GM19023 (cell line): ENCODE measurements around the gene TTC16.
"Not testable (repeated sequence)": the region's sequence is repeated elsewhere in the genome, so short reads cannot be mapped to it uniquely, and the experiment has no call there.

Experiments
- ATAC-seq: cut with Tn5 transposase; IDR thresholded peaks from one replicate; pipeline ENCODE4 v1.9.1; 2021; ENCODE audit warnings: mild to moderate bottlenecking, moderate library complexity; ENCODE audit not compliant: unreplicated experiment

The TTC16 gene

DNA sequence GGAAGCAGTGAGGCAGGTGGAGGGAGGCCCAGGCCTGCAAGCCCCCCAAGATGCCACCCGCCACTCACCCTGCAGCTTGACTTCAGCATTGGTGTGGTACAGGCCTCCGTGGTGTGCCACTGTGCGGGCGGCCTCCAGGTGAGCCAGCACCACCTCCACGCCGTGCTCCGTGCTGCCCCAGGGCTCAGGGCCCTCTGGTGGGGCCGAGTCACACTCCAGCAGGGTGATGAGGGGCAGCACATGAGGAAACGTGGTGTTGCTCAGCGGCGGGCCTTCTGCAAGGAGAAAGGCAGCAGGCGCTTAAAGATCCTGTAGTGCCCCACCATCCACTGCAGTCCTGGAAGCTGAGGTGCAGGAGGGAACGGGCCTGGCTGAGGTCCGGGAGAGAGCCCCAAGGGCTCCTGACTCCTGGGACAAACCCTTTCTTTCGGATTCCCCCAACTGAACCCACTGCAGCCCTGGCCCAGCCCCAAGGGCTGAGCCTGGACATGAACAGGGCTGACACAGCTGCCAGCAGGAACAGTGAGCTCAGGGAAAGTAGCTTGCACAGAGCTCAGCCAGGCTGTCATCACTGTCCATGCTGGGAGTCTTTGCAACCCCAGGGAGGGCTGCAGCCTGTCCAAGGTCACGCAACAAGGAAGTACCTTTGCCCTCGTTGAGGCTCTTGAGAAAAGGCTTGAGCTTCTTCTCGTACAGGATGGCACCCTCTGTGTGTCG lies 23.9 kb downstream of the TTC16 start:
- no peak for ATAC-seq

DNA sequence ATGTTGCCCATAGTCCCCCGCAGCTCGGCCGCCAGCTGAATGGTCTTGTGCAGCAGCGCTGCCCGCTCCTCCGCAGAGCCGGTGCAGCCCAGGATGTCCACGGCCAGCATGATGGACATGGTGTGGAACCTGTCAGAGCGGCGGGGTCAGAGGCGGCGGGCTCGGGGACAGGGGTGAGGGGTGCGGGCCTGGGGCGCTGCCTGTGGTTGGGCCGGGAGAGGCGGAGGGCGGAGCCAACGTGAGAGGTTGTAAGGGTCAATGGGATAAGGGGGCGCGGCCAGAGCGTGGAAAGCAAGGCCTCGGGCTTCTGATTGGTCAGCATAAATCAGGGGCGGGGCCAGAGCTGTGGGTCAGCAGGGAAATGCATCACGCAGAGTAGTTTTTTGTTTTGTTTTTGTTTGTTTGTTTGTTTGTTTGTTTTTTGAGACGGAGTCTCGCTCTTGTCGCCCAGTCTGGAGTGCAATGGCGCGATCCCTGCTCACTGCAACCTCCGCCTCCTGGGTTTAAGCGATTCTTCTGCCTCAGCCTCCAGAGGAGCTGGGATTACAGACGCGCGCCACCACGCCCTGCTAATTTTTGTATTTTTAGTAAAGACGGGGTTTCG lies 26.1 kb downstream of the TTC16 start:
- ATAC-seq, result no peak

DNA sequence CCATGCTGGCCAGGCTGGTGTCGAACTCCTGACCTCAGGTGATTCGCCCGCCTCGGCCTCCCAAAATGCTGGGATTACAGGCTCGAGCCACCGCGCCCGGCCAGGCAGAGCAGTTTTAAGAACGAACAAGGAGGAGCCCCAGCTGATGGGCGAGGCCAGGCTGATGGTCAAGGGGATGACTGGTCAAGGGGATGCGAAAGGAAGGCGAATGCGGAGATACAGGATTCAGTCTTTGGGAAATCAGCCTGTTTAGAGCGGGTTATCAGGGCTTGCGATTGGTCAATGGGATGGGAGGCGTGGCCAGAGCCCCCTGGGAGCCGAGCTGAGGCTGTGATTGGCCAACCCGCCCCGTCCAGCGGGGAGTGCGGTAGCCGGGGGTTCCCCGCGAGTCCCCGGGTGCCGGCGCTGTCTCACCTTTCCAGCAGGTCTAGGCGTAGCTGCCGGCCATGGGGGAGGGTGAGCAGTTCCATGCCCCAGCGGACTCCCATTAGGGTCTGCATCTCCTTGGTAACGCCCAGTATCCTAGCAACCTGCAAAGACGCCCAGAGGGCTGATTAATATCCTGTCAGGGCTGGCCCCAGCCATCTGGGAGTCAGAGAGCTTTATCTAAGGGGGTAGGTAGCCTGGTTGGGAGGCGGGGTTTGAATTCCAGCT lies 26.7 kb downstream of the TTC16 start:
- no peak for ATAC-seq

DNA sequence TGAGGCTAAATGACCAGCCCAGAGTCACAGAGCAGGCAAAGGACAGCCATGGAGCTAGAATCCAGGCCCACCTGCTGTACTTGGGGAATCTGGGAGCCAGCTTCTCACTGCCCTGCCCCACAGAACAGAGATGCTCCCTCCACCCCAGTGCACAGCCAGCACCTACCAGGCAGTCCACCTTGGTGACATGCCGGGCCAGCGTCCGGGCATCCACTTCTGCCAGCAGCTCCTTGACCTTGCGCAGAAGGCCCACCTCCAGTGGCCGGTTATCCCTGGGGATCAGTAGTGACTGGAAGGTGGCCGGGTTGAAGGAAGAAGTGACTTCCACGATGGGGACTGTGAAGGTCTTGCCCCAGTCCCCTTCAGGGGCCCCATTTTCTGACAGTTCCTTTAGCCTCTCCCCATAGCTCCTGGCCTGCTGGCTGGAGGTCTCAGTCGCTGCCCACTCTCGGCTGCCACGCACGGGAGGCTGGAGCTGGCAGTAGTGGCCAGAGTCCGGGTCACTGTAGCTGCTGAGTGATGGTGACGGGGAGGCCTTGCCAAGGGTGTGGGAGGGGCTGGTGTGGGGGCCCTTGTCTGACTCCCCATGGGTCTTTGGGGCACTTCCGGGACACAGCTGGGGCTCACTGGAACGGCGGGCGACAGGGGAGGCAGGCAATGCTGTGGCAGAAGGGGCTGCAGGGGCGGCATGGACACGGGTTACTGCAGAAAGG lies 28.7 kb downstream of the TTC16 start:
- ATAC-seq, result no peak

DNA sequence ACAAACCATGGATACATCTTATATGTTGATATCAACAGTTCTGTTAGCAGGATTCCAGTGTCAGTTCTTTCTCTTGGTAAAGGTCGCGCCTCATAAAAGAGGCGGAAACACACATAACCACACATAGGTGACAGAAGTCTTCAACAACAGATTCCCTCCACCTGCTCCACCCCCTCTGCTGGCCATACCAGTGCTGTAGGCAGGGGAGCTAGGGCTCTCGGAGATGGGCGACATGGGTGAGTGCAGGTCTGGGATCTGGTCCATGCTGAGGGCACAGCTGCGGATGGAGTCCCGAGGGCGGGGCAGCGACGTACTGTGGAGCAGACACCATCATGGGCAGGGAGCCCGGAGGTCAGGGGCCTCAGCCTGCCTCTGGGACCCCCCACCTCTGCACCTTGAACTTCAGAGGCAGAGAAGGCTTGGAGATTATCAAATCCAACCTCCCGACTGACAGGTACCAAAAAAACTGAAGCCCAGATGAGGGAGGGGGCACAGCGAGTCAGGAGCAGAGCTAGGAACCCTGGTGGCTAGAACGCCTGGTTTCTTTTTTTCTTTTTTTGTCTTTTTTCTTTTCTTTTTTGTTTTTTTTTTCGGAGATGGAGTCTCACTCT lies 31.2 kb downstream of the TTC16 start:
- no peak for ATAC-seq

DNA sequence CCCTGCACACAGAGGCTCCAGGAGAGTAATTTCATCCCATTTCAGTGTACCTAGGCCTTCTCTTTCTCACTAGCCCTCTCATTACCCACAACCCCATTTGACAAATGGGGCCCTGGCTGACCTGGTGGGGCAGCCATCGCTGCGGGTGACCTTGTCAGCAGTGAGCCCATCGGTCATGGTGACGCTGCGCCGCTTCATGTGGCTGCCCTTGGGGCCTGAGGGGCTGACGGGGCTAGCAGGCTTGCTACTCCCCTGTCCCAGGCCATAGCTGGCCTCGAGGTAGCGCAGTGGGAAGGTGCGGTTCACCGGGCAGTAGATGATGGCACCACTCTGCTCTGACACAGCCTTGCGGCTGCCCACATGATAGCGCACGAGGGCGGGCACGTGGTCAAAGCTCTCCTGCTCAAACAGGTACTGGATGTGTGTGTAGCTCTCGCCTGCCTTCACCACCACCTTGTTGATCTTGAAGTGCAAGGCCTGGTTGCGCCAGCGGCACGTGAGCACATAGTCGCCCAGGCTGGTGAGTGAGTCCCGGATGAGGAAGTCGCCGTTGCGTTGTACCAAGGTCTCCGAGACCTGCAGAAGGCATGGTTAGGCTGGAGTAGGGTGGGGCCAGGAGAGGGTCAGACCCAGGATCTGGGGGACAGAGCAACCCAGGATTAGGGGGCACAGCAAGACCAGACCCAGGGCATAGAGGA lies 33.4 kb downstream of the TTC16 start:
- ATAC-seq, result no peak

DNA sequence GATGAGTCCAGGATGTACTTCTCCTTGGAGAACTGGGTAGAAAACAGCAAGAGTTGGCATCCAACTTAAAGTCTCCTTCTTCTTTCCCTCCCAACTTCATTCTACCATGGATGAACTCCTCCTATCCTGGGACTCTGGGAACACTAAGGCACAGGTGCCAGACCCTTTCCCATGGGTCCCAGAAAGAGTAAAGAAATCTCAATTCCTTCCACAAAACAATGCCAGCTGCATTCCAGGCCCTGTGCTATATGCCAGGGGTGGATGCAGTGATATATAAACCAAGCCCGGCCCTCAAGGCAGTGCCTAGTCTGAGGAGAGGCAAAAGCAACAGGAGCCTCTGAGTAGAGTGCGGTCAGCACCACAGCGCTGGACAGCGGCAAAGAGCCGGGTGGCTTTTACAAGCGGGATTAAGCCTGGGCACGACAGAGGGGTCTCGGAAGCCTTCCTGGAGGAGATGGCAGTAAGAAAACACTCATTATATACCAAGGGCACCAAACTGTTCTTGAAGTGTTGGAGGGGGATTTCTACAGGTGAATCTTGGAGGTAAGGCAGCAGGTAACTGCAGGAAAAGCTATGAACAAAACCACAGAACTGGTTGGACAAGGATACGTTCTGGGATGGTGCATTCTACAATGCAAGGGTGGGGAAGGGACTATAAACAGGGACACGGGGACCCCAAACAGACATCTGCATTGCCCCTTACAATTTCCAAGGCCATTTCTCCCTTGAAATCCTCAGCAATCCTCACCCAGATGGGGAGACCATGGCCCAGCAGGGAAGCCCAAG lies 35.6 kb downstream of the TTC16 start:
- no peak for ATAC-seq

DNA sequence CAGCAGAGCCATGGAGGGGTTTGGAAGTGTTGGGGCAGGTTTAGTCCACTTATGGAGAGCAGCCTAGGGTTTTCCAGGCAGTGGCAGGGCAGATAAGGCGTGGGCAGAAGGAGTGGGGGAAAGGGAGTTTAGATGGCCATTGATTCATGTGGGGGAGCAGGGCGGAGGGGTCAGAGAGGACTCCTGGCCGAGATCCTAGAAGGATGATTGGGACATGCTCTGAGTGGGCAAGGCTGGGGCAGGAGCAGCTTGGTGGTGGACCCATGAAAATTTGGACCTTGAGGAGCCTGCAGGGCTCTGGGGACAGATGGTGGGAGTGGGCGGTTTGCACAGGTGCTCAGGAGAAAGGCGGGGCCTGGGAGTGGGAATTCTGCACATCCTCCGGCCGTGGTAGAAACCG lies 37.3 kb downstream of the TTC16 start:
- ATAC-seq, result no peak

DNA sequence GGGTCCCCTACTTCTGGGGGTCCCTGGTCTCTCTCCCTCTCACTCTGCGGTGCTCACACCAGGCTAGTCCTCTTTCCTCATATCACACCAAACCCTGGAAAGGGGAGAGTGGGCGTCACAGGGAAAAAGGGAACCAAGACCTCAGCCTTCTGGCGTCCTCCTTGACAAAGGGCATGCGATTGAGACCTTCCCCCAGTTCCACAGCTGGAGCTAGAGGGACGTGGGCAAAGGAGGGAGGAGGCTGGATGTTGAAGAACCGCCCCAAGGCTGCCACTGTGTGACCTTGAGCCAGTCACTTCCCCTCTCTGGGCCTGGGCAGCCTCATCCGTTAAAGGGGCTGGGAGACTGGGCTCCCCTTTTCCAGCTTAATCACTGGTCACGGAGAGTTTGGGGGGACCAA lies 37.7 kb downstream of the TTC16 start:
- ATAC-seq, result no peak

DNA sequence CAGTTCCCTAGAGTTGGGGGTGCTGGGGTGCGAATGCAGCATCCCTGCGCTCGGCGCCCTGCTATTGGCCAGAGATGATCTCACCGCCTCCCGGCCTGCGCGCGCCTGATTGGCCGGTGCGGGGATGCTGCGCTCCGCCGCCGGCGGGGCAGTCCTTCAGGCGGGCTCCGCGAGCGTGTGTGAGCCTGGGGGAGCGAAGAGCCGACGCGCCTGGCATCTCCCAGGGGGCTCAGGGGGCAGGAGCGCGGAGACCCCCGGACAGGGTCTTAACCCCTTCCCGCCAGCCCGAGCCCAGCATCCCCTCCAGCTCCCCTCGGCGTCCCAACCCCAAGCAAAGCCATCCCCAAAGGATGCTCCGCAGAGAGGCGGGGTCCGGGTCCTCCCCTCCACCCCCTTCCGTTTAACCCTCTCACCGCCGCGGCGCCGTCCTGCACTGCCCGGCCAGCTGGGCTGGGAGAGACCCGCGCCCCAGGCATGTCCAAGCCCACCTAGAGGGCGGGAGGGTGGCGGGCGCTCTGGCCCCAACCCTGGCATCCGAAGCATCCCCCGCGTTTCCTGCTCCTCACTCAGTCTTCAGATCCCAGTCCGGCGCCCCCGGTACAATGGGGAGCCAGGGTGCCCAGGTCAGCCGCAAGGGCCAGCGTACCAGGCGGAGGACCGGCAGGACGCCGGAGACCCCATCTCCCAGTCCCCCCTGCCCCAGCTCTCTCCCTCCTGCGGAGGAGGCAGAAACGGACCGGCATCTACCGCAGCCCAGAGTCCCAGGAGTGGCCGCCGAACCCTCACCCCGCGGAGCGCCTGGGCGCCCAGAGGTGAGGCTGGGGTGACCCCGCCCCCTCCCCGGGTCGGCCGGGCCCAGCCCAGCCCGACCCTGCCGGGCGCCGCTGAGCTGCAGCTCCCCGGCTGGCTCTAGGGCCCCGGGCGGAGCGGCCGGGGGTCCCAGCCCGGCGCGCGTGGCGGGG lies 38.5 kb downstream of the TTC16 start:
- ATAC-seq, result no peak

DNA sequence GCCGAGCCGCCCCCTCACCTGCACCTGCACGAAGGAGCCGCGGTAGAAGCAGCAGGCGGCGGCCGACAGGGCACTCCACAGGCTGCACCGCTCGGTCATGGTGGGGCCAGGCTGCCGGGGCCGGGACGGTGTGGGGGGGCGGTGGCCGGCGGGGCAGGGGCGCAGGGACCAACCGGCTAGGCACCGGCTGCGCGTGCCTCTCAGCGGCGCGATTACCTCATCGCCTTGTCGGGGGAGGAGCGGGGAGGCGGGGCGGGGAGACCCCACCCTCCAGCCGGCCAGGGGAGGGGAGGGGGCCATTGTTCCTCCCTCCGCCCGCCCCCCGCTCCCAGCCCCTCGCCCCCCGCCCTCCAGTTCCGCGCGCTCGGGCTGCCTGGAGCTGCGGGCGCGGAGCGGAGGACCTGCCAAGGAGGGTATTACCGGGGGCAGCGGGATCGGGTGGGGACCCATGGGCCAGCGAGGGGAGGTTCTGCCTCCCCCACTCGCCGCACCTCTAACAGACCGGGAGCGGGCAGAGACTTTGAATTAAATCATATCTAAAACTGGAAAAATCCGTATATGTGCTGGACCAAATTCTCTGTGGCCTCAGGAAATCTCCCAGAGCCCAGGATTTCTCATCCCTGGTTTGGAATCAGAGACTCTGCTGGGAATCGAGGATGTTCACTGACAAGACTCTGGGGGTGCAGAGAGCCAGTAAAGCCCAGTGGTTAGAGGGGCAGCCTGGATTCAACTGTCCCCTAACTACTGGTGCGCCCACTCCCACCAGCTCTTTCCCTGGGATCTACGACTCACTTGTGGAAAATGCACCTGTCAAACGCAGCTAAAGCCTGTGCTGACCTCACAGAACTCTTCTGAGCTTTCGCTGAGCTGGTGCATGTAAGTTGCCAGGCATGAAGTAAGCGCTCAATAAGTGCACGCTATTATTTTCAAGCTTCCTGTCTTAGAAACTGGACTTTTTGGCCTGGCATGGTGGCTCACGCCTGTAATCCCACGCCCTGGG lies 39.5 kb downstream of the TTC16 start:
- ATAC-seq, result no peak

DNA sequence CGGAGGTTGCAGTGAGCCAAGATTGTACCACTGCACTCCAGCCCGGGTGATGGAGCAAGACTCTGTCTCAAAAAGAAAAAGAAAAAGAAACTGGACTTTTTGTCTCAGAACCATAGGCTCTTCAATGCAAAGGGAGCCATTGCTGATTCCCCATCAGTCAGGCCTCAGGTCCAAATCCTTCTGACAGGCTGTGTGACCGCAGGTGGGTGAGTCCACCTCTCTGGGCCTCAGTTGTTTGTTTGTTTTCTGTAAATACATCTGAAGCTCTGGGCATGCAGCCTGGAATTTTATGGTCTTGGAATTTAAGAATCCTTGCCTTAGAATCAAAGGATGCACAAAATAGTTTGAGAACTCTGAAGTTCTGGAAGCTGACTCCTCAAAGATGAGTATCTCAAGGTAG lies 40.4 kb downstream of the TTC16 start:
- ATAC-seq, result no peak

DNA sequence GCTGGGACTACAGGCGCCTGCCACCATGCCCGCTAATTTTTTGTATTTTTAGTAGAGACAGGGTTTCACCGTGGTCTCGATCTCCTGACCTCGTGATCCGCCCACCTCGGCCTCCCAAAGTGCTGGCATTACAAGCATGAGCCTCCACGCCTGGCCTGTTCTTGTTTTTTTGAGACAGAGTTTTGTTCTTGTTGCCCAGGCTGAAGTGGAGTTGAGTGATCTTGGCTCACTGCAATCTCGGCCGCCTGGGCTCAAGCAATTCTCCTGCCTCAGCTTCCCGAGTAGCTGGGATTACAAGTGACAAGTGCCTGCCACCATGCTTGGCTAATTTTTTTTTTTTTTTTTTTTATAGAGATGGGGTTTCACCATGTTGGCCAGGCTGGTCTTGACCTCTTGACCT lies 40.9 kb downstream of the TTC16 start:
- ATAC-seq, result not testable (repeated sequence)

DNA sequence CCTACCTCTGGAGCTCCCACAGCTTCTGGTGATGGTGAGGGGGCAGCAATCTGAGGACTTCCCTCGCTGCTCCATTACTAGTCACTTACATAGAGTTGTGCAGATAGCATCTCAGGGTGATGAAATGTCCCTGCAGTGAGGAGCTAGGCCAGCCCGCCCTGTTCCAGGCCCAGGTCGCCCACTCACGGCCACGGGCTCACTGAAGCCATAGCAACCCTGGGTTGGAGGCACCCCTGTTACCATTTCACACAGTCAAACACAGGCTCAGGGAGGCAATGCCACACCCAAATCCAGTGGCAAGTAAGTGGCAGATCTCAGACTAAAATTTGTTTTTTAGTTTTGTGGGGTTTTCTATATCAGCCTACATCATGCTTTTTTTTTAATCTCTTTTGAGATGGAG lies 43.0 kb downstream of the TTC16 start:
- ATAC-seq, result no peak

DNA sequence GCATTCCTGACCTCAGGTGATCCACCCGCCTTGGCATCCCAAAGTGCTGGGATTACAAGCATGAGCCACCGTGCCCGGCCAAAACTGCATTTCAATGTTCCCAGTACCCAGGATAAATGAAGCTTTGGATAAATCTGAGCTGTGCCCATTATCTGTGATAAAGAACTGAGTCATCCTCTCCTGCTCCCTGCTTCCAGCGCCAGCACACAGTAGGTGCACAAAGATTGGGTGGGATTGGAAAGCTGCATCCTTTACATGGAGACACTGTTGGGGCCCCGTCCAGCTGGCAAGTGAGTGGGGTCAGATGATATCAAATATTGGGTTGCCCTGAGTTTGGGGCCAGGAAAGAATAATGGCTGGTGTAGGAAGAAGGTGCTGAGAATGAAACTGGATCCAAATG lies 45.2 kb downstream of the TTC16 start:
- no peak for ATAC-seq

DNA sequence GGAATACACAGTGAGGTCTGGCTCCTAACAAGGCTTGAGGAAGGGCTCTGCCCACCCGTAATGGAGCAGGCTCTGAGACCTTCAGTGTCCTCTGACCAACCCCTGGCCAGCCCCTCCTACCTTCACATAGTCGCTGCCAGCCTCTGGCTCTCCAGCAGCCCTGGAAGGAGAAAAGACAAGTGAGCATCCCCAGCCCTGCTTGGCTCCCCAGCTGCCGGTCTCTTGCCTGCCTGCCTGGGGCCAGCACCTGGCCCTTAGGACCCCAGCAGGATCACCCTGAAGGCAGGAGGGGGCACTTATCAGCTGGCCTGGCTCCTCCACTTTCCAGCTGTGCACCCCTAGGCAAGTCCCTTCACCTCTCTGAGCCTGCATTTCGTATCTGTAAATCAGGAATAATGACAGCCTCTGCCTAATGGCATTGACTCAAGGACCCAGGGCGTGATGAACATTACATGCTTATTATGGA lies 45.6 kb downstream of the TTC16 start:
- no peak for ATAC-seq

DNA sequence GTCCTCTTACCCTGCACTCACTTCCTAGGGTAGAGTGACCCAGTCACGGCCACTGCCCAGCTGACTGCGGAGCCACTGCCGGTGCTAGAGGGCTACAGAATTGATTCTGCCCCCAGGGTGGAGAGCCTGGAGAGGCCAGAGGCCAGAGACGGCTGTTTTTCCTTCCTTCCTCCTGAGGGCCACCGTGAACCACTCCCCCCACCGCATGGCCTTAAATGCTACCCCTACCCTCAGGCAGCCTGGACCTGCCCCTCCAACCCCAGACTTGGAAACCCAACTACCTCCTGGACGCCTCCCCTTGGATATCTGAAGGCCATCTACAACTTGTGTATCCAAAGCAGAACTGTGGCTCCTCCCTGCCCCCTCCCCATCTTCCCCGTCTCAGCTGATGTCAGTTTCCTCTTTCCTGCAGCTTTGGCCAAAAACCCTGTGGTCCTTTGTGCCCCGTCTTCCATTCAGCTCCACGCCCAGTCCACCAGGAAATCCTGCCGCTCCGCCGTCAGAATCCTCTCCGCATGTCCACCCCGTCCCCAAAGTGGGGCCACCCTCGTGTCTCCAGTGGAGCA lies 46.3 kb downstream of the TTC16 start:
- ATAC-seq, result no peak
